Measurements from ENCODE around the gene ESRRB. TPM values are rescaled to one million over a fixed set of nuclear protein-coding genes. Genes with fewer than 3 reads are reported as not detected.
A peak's percentile ranks its signal among the peaks of the same experiment; 100 is the strongest.

ESRRB gene
- total RNA-seq, 2 donors from 2014 or later = 0.33 TPM; not detected in 1

DNA sequence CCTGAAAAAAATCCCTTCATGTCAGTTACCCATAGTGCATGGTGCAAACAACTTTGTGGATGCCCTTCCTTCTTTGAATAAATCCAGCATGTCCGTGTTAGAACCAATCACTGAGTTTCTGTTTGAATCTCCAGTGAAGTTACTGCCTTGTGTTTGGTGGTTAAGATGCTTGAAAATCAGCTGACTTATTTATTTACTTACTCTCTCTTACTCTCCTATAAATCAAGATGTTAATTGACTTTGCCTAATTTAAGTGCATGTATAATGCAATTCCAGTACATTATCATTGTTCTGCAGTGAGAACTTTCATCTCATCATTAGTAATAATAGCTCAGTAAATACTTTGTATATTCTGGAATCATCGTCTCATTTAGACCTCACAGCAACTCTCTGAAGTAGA lies 114.2 kb downstream of the ESRRB start:
- Mint-ChIP-seq H3K4me3 (no peak overlapping the region), H3K27ac (no peak overlapping the region), H3K27me3 (peaks cover 5% of the 10 kb centered on the region in 2 donors), H3K9me3 (no peaks in the 10 kb centered on the region), H3K36me3 (no peaks in the 10 kb centered on the region), H3K4me1 (ENCODE audit: low read depth in 2 of 2) (no peaks in the 10 kb centered on the region)
- no peak for ATAC-seq
- DNase-seq (ENCODE audit: low spot score) = no peak

- ATAC-seq = no peak
- Mint-ChIP-seq H3K4me1 (ENCODE audit: low read depth in 2 of 2) (no peaks in the 10 kb centered on the region), H3K27me3 (peaks cover 5% of the 10 kb centered on the region in 2 donors), H3K27ac (no peak overlapping the region), H3K9me3 (no peaks in the 10 kb centered on the region), H3K36me3 (no peaks in the 10 kb centered on the region), H3K4me3 (no peak overlapping the region)
- no peak for DNase-seq (ENCODE audit: low spot score)
Measured at GRCh38 chr14:76490735-76491134, 114.8 kb downstream of the ESRRB start.

DNA sequence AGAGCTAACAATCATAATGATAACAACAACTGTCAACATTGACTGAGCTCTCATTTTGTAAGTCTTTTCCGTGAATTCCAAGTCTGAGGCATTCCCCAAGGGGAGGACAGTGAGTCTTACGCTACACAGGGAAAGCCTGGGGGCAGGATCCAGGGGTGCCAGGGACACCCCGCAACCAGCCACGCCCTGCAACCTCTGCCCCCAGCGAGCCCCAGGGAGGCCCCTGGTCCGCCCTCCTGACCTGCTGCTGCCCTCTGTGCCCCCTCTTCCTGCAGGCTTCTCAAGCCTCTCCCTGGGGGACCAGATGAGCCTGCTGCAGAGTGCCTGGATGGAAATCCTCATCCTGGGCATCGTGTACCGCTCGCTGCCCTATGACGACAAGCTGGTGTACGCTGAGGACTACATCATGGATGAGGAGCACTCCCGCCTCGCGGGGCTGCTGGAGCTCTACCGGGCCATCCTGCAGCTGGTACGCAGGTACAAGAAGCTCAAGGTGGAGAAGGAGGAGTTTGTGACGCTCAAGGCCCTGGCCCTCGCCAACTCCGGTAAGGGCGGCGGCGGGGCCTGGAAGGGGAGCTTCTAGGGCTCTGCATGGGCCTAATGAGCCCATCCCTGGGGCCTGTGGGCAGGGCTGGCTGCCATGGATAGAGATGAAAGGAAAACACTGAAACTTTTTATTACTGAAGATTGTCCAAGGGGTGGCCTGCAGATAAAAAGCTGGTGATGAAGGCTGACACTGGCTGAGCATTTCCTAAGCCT lies 115.4 kb downstream of the ESRRB start:
- Mint-ChIP-seq H3K9me3 (no peaks in the 10 kb centered on the region), H3K27me3 (peaks cover 9 to 11% of the 10 kb centered on the region in 2 donors), H3K27ac (no peak overlapping the region), H3K4me1 (ENCODE audit: low read depth in 2 of 2) (no peaks in the 10 kb centered on the region), H3K36me3 (no peaks in the 10 kb centered on the region), H3K4me3 (no peak overlapping the region)
- ATAC-seq = peak in 1 of 2 donors; percentile 7
- no peak for DNase-seq (ENCODE audit: low spot score)

DNA sequence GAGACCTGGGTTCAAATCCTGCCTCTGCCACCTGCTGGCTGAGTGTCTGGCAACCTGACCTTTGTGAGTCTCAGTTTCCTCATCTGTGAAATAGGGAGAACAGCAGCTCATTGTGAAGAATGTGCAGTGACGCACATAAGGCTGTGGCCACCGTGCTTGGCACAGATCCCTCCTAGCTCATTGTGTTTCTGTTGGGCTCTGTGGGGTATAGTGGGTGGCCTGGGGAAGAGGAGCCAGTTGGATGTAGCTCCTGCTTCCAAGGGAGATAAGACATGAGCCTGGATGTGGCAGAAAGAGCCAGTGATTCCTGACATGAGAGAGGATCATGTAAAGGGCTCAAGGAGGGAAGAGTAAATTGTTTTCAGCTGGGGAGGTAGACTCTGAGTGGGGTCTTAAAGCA lies 120.0 kb downstream of the ESRRB start:
- H3K4me3 Mint-ChIP-seq = no peak overlapping the region

GRCh38 chr14:76496595-76496994 lies 120.7 kb downstream of the ESRRB start:
- H3K4me1 Mint-ChIP-seq (ENCODE audit: low read depth in 2 of 2) = no peaks in the 10 kb centered on the region
- DNase-seq (ENCODE audit: low spot score) = no peak
- no peaks in the 10 kb centered on the region for H3K9me3 Mint-ChIP-seq
- no peaks in the 10 kb centered on the region for H3K36me3 Mint-ChIP-seq
- no peak overlapping the region for H3K4me3 Mint-ChIP-seq
- H3K27ac Mint-ChIP-seq = no peak overlapping the region
- no peak for ATAC-seq
- H3K27me3 Mint-ChIP-seq = peaks cover 5 to 8% of the 10 kb centered on the region in 2 donors

More for the DNA sequence above, 120.0 kb downstream of the ESRRB start:
- peak; percentile 53 for DNase-seq (ENCODE audit: low spot score)
- ATAC-seq = no peak
- Mint-ChIP-seq H3K36me3 (no peaks in the 10 kb centered on the region), H3K27ac (no peak overlapping the region), H3K9me3 (no peaks in the 10 kb centered on the region), H3K27me3 (peaks cover 5 to 8% of the 10 kb centered on the region in 2 donors), H3K4me1 (ENCODE audit: low read depth in 2 of 2) (no peaks in the 10 kb centered on the region)

GRCh38 chr14:76497550-76498462 lies 121.9 kb downstream of the ESRRB start:
- H3K27me3 Mint-ChIP-seq = peaks cover 5 to 8% of the 10 kb centered on the region in 2 donors
- no peak overlapping the region for H3K27ac Mint-ChIP-seq
- H3K4me1 Mint-ChIP-seq (ENCODE audit: low read depth in 2 of 2) = no peaks in the 10 kb centered on the region
- H3K4me3 Mint-ChIP-seq = no peak overlapping the region
- no peaks in the 10 kb centered on the region for H3K36me3 Mint-ChIP-seq
- peak; percentile 44 for DNase-seq (ENCODE audit: low spot score)
- no peaks in the 10 kb centered on the region for H3K9me3 Mint-ChIP-seq
- no peak for ATAC-seq

DNA sequence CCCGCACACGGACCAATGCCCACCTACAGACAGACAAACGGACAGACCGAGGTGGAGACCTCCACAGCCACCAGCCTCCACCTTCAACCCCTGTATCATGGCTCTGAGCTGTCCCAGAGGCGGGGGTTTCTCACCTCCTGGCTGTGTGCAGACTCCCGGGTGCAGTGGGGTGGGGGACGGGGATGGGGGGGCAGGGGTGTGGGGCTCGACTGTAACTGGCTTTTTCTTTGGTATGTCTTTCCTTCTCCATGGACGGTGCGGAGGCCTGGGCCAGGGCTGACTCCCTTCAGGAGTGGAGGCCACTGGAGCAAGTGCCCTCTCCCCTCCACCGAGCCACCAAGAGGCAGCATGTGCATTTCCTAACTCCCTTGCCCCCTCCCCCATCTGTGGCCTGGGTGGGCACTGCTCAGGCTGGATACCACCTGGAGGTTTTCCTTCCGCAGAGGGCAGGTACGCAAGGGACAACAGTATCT lies 122.6 kb downstream of the ESRRB start:
- Mint-ChIP-seq H3K36me3 (no peaks in the 10 kb centered on the region), H3K27ac (no peak overlapping the region)
- no peak for ATAC-seq

GRCh38 chr14:76498976-76499375 lies 123.0 kb downstream of the ESRRB start:
- H3K4me3 Mint-ChIP-seq = no peak overlapping the region
- H3K36me3 Mint-ChIP-seq = no peaks in the 10 kb centered on the region
- ATAC-seq (no peak), DNase-seq (ENCODE audit: low spot score) (peak; percentile 54)
- H3K4me1 Mint-ChIP-seq (ENCODE audit: low read depth in 2 of 2) = no peaks in the 10 kb centered on the region
- H3K27ac Mint-ChIP-seq = no peak overlapping the region
- H3K27me3 Mint-ChIP-seq = peaks cover 9 to 16% of the 10 kb centered on the region in 2 donors
- H3K9me3 Mint-ChIP-seq = no peaks in the 10 kb centered on the region

More for the DNA sequence above, 122.6 kb downstream of the ESRRB start:
- no peaks in the 10 kb centered on the region for H3K4me1 Mint-ChIP-seq (ENCODE audit: low read depth in 2 of 2)
- DNase-seq (ENCODE audit: low spot score) = peak; percentile 25
- H3K27me3 Mint-ChIP-seq = peaks cover 5 to 12% of the 10 kb centered on the region in 2 donors
- H3K9me3 Mint-ChIP-seq = no peaks in the 10 kb centered on the region
- no peak overlapping the region for H3K4me3 Mint-ChIP-seq

GRCh38 chr14:76499399-76499798 lies 123.5 kb downstream of the ESRRB start:
- Mint-ChIP-seq H3K9me3 (no peaks in the 10 kb centered on the region), H3K4me3 (no peak overlapping the region), H3K36me3 (no peaks in the 10 kb centered on the region), H3K27ac (no peak overlapping the region), H3K4me1 (ENCODE audit: low read depth in 2 of 2) (no peaks in the 10 kb centered on the region), H3K27me3 (peaks cover 9 to 16% of the 10 kb centered on the region in 2 donors)
- ATAC-seq (peak in 1 of 2 donors; percentile 12), DNase-seq (ENCODE audit: low spot score) (peak; percentile 50)

GRCh38 chr14:76500011-76500410 lies 124.1 kb downstream of the ESRRB start:
- H3K27ac Mint-ChIP-seq = no peak overlapping the region
- ATAC-seq = no peak
- no peaks in the 10 kb centered on the region for H3K36me3 Mint-ChIP-seq
- DNase-seq (ENCODE audit: low spot score) = peak; percentile 40
- H3K4me1 Mint-ChIP-seq (ENCODE audit: low read depth in 2 of 2) = no peaks in the 10 kb centered on the region
- H3K4me3 Mint-ChIP-seq = no peak overlapping the region
- no peaks in the 10 kb centered on the region for H3K9me3 Mint-ChIP-seq
- peaks cover 9 to 16% of the 10 kb centered on the region in 2 donors for H3K27me3 Mint-ChIP-seq

DNA sequence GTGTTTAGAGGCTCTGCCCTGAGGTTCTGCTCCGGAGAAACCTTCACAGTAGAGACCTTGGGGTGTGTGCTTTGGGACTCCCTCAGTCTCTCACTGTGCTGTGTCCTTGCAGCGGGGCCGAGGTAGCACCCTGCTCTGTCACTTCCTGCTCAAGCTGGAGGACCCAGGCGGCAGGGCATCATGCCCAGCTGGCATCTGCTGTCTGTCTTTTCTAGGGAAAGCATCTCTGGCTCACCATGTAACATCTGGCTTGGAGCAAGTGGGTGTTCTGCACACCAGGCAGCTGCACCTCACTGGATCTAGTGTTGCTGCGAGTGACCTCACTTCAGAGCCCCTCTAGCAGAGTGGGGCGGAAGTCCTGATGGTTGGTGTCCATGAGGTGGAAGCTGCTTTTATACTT lies 124.5 kb downstream of the ESRRB start:
- peaks cover 9 to 17% of the 10 kb centered on the region in 2 donors for H3K27me3 Mint-ChIP-seq
- H3K36me3 Mint-ChIP-seq = no peaks in the 10 kb centered on the region
- H3K4me3 Mint-ChIP-seq = no peak overlapping the region
- H3K4me1 Mint-ChIP-seq (ENCODE audit: low read depth in 2 of 2) = no peaks in the 10 kb centered on the region
- DNase-seq (ENCODE audit: low spot score) = peak; percentile 38
- ATAC-seq = no peak
- no peak overlapping the region for H3K27ac Mint-ChIP-seq
- H3K9me3 Mint-ChIP-seq = no peaks in the 10 kb centered on the region

DNA sequence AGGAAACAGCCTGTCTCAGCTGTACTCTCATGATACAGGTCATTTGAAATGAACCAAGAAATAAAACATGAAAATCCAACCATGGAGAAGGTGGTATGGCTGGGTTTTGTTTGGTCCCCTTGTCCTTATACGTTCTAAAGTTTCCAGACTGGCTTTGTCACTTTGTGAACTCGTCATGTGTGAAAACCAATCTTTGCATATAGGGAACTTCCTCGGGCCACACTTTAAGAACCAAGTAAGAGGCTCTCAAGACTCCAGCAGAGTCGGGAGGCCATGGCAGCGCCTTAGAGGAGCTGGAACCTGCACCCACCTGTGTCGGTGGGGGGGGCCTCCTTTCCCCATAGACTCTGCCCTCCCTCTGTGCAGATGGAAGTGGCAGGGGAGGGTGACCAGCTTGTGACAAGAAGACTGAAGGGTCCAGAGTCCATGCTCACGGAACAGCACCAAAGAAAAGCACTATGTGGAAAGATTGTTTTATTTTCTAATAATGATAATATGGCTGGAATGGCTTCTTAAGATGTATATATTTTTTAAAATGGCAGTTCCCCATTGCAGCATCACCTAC lies 125.3 kb downstream of the ESRRB start:
- no peak for ATAC-seq
- Mint-ChIP-seq H3K27me3 (peaks cover 8 to 20% of the 10 kb centered on the region in 2 donors), H3K27ac (no peak overlapping the region), H3K9me3 (no peaks in the 10 kb centered on the region), H3K4me3 (no peak overlapping the region), H3K4me1 (ENCODE audit: low read depth in 2 of 2) (no peaks in the 10 kb centered on the region), H3K36me3 (no peaks in the 10 kb centered on the region)
- DNase-seq (ENCODE audit: low spot score) = peak; percentile 13

DNA sequence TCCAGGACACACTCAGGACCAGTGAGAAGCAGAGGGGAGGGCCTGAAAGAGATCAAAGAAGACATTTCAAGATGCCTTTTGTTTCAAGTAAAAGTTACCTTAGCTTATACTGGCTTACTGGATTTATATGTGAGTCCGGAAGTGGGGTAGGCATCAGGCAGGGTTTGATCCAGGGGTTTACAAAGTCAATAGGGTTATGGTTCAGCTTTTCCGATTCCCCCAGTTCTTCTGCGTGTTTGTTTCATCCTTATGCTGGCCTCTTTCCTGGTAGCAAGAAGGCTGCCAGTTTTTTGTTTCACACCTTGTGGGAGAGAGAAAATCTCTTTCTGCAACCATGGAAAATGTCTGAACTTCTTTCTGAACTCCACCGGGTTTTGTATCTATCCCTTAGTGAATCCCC lies 126.3 kb downstream of the ESRRB start:
- Mint-ChIP-seq H3K27ac (no peak overlapping the region), H3K9me3 (no peaks in the 10 kb centered on the region), H3K4me3 (no peak overlapping the region), H3K36me3 (no peaks in the 10 kb centered on the region), H3K27me3 (peaks cover 12 to 23% of the 10 kb centered on the region in 2 donors), H3K4me1 (ENCODE audit: low read depth in 2 of 2) (no peaks in the 10 kb centered on the region)
- ATAC-seq (no peak), DNase-seq (ENCODE audit: low spot score) (peak; percentile 6)

Measured in natural killer cell treated with Interleukin-12 subunit alpha and Interleukin-12 subunit beta and Interleukin-15 and Interleukin-18, amount 100 ng/mL, for 72 hours (primary cell).